A204.1 (cell line): ENCODE data around the gene FYN.

Experiments used
- FAIRE-seq: peaks from 2 replicates; lab custom pipeline; 2012; peaks lifted over from hg19 to GRCh38; lab: Jason Lieb, UNC

FYN gene

GRCh38 chr6:111625461-111626391 is 247.5 kb downstream of the FYN start:
- FAIRE-seq: no peak

GRCh38 chr6:111625099-111625416 is 248.2 kb downstream of the FYN start:
- no peak for FAIRE-seq

- FAIRE-seq: no peak
These were observed 248.7 kb downstream of the FYN start for GRCh38 chr6:111624401-111625098.

GRCh38 chr6:111623046-111623718 is 250.1 kb downstream of the FYN start:
- FAIRE-seq: no peak

GRCh38 chr6:111620169-111620568 is 253.1 kb downstream of the FYN start:
- no peak for FAIRE-seq

GRCh38 chr6:111618407-111618806 is 254.8 kb downstream of the FYN start:
- FAIRE-seq: no peak

- no peak for FAIRE-seq
These were observed 256.1 kb downstream of the FYN start for GRCh38 chr6:111617149-111617548.

- no peak for FAIRE-seq
These were observed 257.2 kb downstream of the FYN start for GRCh38 chr6:111615916-111616612.

GRCh38 chr6:111614833-111615582 is 258.2 kb downstream of the FYN start:
- FAIRE-seq: no peak

- no peak for FAIRE-seq
These were observed 260.9 kb downstream of the FYN start for GRCh38 chr6:111612379-111612778.

GRCh38 chr6:111610548-111611172 is 262.6 kb downstream of the FYN start:
- no peak for FAIRE-seq
